ENCODE measurements around the gene PANX1.

- TF ChIP-seq CTCF (IDR thresholded peaks at IDR 0.05) = no peak
- no peak for TF ChIP-seq POLR2AphosphoS5 (IDR thresholded peaks at IDR 0.05; ENCODE audit: low read depth, low read length)
Measured at GRCh38 chr11:94104734-94105133, 23.9 kb upstream of the PANX1 start.
